Subcutaneous adipose tissue (tissue), 4 donors: Measurements from ENCODE around the gene VSTM2B. TPM values are rescaled to one million over a fixed set of nuclear protein-coding genes. Genes with fewer than 3 reads are reported as not detected.

ENCODE experiments used
- CTCF ChIP-seq: fragments of 450-650 bp; IDR thresholded peaks from one replicate; pipeline ENCODE4 v1.5.1; 2016; ENCODE audit warnings: low read depth, mild to moderate bottlenecking, control low read depth, antibody characterized with exemption, moderate library complexity
- total RNA-seq, 4 donors: library from RNA; depleted of rRNA; stranded (reverse); fragments of >200 nt; gene quantifications; one replicate each; pipeline ENCODE4 v1.1.0, GENCODE V29; 2016

The VSTM2B gene
- total RNA-seq, 4 donors from 2014 or later: not detected

- no peak for TF ChIP-seq CTCF
These were observed 19.0 kb downstream of the VSTM2B start for GRCh38 chr19:29544656-29545360.

DNA sequence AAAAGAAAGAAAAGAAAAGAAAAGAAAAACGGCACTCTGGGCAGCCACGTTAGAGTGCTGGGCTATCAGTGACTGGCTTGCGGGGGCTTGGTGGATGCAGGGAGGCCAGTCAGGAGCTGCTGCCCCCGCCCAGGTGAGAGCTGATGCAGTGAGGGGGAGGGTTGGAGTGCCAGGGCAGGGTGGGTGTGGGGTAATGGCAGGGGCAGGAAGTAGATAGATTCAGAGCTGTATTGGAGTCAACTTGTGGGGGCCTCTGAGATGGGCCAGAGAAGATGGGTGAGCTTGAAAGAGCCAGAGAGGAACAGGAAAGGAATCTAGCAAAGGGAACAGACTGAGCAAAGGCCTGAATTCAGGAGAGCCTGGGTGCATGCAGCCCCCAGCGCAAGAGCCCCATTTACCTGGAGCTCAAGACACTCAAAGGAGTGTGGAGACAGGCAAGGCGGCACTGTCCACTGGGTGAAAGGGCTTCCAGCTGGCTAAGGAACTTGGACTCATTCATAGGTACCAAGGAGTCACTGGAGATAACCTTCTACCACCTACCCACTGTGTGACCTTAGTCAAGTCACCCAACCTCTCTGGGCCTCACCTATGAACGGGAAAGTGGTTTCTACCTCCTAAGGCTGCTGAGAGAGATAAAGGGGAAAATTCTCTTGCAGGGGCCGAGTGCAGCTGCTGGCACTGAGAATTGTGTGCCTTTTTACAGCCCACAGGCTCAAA lies 20.2 kb downstream of the VSTM2B start:
- no peak for TF ChIP-seq CTCF

GRCh38 chr19:29546583-29547190 lies 20.9 kb downstream of the VSTM2B start:
- TF ChIP-seq CTCF: no peak

GRCh38 chr19:29547361-29547960 lies 21.7 kb downstream of the VSTM2B start:
- TF ChIP-seq CTCF: no peak

DNA sequence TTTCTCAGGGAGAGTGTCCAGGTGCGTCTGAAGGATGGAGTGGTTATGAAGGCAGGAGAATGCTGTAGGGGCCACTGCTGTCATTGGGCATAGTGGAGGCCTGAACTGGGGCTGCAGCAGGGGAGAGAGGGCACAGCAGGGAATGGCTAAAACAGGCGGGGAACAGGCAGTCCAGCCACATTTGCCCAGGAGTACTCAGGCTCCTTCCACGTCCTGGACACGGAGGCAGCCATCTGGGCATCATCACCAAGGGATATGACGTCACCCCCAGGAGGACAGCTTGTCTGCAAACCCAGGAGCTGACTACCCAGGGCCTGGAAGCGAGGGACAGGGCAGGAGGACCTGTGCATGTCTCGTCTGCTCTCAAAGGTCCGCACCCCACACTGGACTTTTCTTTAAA lies 22.2 kb downstream of the VSTM2B start:
- TF ChIP-seq CTCF: no peak

DNA sequence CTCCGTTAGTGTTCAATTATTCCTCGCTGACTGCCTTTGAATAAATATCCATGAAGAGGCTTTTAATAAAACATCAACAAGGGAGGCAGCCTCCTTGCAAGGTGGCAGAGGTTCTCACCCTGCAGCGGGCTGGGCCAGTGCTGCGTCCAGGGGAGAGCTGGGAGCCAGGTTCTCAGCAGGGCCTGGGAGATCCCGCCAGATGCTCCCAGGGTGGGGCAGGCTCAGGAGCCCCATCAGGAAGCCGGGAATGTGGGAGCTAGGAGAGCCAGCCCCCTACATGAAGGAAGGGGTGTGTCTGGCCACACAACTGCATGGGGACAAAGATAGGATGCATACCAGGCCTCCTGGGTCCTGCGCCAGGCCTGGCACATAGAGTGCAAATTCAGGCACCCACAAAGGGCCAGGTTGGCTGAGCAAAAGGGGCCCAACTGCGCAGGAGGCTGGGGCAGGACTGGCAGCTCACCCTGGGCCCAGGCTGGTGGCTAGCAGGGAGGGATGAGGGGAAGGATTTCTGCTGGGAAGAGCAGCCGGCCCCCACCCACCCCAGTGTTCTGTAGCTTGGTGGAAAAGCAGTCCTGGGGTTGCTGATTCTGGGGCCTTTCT lies 22.8 kb downstream of the VSTM2B start:
- TF ChIP-seq CTCF: no peak
